Stimulated activated CD4-positive, alpha-beta T cell treated with anti-CD3 and anti-CD28 coated beads, Interleukin-1b, Interleukin-23, amount 100 ng/mL, for 1 hour (primary cell): Measurements from ENCODE around the gene PLA2G4D.

ENCODE experiments used
- DNase-seq, 2 donors: peaks; one replicate each; pipeline ENCODE4 v3.0.0-alpha.2; 2020; ENCODE audit warnings: low read depth in 2 of 2

The PLA2G4D gene, protein sequence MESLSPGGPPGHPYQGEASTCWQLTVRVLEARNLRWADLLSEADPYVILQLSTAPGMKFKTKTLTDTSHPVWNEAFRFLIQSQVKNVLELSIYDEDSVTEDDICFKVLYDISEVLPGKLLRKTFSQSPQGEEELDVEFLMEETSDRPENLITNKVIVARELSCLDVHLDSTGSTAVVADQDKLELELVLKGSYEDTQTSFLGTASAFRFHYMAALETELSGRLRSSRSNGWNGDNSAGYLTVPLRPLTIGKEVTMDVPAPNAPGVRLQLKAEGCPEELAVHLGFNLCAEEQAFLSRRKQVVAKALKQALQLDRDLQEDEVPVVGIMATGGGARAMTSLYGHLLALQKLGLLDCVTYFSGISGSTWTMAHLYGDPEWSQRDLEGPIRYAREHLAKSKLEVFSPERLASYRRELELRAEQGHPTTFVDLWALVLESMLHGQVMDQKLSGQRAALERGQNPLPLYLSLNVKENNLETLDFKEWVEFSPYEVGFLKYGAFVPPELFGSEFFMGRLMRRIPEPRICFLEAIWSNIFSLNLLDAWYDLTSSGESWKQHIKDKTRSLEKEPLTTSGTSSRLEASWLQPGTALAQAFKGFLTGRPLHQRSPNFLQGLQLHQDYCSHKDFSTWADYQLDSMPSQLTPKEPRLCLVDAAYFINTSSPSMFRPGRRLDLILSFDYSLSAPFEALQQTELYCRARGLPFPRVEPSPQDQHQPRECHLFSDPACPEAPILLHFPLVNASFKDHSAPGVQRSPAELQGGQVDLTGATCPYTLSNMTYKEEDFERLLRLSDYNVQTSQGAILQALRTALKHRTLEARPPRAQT

DNA sequence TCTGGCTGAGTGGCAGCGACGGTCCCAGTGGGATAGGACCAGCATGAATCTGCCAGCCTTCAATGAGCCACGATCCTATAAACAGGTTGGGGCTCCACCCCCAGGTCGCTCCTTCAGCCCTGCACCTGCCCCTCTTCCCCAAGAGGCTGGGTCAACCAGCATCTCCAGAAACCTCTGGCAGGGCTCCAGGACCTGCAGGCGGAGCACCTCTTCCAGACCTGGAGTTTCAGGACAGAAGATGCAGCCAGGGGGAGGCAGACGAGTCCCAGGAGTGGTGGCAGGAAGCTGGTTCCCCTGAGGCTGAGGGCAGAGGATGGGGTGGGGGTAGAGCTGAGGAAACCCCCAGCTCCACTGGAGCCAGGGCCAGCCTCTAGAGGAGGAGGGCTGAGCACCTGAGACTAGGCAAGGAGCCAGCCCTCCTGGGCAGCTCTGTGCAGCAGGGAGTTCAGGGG is at the start of gene PLA2G4D:
Gene PLA2G4D, minus strand, starts transcription at position 51 of the 452 bp plus-strand sequence. CDS start 103 bp downstream, outside the sequence.
- no peak for DNase-seq

DNA sequence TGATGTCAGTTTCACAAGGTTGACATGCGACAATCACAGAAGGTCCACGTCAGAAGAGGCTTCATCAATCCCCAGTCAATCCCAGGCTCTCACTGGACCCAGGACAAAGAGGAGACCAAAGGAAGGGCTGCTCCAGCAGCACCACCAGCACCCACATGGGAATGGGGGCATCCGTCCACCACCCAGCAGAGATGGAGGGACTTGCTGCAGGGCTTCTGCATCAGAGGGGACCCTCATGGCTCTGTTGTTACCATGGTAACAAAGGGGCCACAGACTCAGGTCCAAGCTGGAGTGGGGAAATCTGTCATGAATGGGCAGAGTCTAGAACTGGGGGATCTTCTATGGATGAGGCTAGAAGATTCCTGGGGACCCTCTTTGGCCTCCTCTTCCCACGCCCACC is 49.0 kb upstream of the PLA2G4D start:
- DNase-seq: no peak

DNA sequence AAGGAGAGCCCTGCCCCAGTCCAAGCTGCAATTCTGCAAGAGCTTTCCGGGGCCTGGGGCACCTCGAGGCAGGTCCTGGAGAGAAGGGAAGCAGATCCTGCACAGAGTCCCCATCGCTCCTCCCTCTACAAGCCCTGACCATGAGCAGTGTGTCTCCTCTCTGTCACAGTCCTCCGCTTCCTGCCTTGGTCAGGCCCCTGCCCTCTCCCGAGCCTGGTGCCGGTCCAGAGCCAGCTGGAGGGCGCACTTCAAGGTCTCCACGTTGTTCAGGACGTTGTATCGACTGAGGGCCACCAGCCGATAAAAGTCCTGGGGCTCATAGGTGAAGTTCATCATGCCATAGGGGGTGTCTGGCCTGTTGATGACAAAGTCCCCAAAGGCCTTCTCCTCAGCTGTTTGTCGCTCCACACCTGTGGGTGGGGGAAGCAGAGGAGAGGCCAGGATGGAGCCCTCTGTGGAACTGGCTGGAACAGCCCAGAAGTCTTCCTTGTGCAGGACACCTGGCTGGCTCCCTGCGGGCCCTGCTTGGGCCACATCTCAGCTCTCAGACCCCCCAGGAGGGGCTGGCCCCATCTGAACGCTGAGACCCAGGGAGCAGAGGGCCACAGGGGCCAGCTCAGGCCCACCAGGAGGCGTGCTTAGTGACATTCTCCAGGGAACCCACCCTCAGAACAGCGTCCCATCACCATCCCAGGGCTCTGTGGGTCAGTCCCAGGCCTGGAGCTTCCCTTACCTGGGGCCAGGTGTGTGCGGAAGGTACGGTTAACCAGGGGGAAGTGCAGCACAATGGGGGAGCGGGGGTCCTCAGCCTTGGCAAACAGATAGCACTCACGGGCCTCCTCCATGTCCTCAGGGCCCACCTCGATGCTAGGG is 47.7 kb upstream of the PLA2G4D start:
- no peak for DNase-seq

DNA sequence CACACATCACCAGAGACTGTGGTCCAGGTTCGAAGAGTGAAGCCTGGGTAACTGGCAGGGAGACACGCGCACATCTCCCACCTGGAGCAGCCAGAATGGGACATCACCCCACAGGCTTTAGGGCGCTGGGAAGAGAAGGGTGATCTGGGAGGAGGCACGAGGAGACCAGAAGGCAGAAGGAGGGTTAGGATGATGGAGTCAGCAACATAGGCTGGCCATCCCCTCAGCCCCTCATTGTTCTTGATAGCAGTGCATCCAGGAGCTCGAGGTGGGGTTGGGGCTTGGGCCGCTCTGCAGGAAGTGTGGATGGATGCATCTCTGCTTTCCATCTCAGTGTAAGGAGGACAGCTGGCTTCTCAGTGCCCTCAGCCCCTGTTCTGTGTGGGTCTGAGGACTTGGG is 46.9 kb upstream of the PLA2G4D start:
- no peak for DNase-seq

DNA sequence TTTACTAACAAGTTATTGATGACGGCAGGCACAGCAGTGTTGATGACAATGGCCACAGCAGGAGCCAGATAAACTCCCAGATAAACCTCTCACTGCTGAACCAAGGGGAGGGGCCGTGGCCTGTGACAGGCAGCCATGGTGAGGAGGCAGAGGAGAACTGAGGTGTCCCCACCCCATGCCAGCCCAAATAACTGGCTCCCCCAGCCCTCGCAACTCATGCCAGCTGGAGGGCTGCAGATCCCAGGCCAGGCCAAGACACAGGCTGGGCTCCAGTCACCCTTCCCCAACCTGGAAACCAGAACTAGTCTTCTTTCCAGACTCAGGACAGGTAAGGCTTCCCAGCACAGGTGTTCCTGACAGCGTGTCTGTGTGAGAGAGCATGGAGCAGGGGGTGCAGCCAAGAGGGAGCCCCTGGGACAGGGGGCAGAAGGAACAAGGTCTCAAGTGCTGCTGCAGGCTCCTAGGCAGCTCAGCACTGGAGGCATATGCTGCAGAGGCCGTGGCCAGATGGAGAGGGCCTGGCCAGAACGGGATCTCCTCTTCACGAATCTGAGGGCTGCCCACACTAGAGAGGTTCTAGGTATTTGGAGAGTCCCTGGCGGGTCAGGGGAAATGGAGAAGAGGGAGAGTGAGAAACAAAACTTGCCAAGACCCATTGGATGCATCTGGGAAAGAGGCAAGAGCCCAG is 46.2 kb upstream of the PLA2G4D start:
- DNase-seq: no peak

DNA sequence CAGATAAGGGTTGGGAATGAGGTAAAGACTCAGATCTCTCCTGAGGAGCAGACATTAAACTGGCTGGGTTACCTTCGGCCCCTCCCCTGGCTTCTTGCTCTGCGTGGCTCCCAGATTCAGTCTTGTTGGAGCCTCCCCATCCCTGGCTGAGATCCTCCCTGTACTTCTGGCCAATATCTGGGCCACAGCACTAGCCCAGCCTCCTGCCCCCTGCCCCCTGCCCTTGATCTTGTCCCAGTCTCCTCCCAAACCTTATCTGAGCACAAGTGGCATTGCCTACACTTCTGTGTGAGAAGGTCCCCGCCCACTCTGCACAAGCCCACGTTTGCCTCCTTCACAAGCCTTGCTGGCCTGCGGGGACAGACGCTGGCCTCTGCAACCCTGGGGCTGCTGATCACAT is 45.2 kb upstream of the PLA2G4D start:
- no peak for DNase-seq

DNA sequence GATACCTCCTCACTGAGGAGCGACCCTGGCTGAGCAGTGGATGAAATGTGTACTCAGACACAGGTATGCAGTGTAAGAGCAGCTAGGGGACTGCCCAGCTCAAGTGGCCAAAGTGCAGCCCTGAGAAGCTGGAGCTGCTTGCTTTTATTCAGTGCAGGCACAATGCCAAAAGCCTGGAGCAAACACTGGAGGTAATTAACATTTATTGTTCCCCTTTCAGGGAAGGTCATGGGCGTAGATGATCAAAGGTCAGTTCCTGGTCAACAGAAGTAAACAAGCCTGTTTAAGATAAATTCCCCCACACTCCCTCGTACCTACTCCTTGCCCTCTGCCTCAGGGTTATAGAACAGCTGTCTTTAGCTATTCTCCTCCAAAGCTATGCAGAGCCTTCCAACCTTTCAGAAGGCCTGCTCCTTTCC is 44.6 kb upstream of the PLA2G4D start:
- DNase-seq: no peak

DNA sequence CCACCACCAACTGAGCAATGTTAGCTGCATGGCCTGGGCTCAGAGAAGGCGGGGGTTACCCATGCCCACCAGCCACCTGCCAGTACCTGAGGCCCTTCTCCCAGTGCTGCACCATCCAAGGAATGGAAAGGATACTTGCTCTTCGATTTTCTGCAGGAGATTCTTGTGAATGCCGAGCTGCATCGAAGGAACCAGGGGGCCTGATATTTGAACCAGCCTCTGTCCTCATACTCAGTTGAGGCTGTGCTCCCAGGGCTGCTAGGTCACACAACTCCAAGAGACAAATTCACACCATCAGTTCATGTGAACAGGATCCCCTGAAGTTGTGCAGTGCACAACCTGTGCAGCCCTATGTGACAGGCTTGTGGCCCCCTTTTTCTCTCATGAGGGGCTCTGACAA is 44.0 kb upstream of the PLA2G4D start:
- no peak for DNase-seq

DNA sequence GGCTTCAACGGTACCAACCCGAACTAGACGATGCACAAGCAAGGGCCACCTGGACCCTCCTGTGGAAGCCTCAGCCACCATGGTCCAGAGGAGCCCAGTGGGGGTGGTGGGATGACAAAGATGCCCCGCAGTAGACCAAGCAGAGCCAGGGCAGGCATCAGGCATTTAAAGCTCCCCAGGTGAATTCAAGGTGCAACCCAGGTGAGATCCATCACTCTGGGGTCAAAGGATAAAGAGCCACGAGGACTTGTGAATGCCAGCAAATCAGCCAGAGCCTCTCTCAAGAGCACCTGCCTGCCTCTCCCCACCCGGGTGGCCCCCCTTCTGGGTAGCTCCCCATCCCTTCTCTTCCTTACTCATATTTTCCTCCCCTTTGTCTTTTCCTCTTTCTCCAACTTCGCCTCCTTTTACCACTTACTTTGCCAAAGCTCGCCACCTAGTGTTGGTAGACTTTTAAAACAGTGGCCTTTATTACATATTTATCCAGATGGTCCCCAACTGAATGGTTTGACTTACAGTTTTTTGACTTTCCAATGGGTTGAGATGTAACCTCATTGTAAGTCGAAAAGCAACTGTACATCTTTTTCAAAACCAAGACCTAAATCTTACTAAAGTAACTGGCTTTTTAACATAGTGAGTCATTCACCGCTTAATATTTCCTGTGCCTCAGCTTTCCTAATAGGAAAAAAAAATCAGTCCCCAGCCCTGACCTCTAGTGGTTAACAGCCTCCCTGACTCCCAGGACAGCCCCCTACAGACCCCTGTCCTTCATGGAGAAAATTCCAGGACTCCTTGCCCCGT is 43.3 kb upstream of the PLA2G4D start:
- DNase-seq: no peak

DNA sequence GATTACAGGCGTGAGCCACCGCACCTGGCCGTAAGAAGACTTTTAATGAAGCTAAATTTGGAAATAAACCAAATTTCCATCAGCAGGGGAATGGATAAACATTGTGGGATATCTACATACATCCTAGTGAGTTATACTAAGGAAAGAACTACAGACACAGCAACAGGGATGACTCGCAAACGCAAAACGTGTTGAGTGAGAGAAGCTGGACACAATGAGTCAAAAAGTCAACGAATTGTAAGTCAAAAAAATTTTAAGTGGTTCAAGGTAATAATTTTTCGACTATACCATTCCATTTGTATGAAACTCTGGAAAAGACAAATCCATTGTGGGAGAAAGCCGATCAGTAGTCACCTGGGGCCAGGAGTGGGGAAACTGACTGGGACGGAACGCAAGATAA is 42.2 kb upstream of the PLA2G4D start:
- DNase-seq: no peak

DNA sequence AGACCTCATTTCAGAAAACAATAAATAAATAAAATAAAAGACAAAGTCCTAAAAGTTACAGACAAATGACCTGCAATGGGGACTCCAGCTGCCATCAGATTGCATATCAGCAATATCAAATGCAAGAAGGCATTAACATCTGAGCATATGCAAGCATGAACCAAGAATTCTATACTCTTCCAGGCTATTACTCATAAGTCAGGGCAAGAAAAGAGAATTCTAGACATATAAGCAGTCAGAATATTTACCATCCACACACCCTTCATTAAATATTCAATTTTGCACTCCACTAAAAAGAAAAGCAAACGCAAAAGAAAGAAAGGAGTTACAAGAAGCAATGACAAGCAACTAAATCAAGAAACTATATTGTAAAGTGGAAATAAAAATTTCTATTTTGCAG is 41.0 kb upstream of the PLA2G4D start:
- DNase-seq: no peak

DNA sequence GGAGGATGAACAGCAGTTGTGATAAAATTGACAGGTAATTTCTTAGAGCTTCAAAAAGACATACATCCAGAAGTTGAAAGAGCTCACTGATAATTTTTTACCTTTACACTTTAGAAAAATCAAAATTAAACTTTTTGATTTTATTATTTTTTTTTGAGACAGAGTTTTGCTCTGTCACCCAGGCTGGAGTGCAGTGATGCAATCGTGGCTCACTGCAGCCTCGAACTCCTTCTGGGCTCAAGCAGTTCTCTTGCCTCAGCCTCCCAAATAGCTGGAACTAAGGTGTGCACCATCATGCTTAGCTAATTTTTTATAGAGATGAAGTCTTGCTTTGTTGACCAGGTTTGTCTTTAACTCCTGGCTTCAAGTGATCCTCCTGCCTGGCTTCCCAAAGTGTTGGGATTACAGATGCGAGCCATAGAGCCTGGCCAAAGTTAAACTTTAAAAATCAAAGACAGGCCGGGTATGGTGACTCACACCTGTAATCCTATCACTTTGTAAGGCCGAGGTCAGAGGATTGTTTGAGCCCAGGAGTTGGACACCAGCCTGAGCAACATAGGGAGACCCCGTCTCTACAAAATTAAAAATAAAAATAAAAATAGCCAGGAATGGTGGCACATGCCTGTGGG is 40.4 kb upstream of the PLA2G4D start:
- DNase-seq: no peak

DNA sequence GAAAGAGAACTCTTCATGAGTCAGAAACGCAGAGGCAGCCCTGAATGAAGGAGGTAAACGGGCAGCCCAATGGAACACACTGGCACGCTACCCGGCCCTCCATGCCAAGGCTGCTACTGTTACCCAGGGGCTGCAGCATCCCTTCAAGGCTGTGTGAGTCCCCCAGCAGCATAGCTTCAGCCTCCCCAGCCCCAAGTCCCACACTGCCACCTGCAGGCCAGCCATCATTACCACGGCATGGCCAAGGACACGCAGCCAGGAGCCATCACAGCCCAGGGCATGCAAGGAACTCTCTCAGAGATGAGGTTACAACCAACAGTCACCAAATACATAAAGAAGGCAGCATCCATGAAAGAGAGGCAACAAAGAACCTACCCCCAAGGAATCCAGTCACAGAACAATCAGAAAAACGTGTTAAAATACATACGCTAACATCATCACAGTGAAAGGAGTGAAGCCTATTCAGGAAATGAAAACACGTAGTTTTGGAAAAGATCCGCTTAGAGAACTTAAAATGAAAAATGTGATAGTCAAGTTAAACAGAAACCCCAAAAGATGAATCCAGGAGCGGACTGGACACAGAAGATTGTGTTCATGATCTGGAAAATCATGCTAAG is 39.6 kb upstream of the PLA2G4D start:
- DNase-seq: peak in 1 of 2 donors; percentile 17

DNA sequence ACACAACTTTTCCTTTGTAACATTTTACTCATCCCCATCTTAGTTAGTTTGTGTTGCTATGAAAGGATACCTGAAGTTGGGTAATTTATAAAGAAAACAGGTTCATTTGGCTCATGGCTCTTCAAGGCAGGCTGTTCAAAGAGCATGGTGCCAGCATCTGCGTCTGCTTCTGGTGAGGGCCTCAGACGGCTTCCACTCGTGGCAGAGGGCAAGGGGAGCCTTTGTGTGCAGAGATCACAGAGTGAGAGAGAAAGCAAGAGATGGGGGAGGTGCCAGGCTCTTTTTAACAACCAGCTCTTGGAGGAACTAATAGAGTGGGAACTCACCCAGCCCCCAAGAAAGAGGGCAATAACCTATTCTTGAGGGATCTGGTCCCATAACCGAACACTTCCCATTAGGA is 39.0 kb upstream of the PLA2G4D start:
- DNase-seq: no peak

DNA sequence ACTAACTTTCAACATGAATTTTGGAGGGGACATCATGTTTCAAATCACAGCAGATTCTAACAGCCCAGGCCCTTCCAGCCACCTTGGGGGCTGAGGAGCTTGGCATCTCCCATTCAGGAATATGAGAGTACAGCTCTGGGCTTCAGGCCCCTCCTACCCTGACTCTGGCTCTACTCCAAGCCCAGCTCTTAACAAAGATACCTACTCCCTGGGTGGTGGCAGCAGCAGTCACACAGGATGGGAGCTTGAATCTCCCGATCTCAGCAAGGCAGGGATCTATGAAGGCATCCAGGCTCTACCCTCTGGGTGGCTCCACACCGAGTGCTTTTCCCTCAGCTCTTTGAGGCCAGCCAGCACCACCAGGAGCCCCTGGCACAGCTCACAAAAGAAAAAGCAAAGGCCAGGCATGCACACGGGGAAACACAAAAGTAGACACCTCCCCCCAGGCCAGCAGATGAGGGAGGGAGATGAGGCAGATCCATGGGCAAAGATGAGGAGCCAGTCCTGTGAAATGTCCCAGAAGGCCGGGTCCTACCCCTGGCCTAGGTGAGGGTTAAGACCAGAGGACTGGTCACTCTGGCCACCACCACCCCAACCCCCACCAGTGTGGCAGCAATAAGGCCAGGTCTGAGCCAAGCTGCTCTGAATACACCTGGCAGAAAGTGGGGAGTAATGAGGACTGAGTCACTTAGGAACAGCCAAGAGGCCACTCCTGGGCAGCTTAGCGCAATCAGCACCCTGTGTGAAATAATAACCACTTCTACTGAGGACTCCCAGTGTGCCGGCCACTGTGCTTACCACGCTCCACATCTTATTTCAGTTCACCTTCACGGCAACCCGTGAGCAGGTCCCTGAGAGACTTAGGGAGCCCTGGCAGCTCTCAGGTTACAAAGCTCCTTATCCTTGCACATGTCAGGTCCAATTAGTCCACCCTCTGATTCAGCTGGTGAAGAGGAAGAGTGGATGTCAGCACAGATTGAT is 37.8 kb upstream of the PLA2G4D start:
- no peak for DNase-seq

DNA sequence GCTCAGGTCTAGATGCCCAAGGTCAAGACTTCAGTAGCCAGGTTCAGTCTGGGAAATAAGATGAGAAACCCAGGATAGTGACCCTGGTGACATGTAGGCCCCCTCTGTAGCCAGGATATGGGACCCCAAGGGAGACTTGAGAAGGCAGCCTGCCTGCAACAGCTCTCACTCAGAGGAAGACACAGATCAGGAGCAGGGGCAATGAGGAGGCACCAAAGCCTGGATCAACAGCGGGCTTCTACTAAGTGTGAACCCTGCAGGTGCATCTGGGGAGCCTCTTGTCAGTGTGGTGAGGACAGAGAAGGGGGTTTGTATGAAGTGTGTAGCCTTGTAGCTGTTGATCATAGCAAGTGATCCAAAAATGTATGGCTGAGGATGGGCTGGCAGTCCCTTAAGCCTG is 36.6 kb upstream of the PLA2G4D start:
- DNase-seq: no peak

DNA sequence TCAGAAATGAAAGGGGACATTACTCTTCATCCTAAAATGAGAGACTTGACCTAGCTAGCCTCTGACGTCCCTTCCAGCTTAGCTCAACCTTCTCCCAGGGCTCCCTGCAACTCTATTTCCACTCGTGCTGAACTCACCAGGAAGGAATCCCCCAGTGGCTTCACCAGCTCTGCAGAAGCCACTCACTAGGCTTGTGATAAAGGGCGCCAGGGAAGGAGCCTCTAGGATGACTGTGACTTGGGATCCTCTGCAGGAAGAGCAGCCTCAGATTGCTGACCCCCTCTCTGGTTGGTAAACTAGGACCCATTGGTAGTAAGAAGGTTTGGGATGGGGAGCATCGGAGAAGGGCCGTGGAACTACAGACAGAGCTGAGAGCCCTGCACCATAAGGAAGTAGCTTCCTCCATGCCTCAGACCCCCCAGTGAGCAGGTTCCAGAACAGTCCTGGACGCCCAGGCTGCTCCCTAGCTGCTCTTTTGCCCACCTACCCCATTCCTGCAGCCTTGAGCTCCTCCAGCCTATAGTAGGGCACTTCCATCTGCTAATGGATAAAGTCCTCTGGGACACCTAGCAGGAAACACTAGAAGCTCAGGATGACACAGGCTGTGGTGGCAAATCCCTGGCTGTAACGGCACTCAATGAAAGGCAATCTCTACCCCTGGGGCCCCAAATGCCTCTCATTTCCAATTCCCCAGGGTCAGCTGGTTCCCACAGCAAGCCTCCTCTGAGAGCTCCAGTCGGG is 36.1 kb upstream of the PLA2G4D start:
- no peak for DNase-seq

DNA sequence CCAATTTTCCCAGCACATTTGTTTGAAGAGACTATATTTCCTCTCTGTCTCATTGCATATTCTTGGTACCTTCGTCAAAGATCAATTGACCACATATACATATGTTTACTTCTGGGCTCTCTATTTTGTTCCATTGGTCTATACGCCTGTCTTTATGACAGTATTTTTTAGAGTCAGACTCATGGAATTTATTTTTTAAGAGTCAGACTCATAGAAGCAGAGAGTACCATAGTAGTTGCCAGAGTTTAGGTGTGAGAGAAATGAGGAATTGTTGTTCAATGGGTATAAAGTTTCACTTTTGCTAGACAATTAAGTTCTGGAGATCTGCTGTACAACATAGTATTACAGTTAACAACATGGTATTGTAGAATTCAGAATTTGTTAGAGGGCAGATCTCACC is 35.0 kb upstream of the PLA2G4D start:
- no peak for DNase-seq
